HG03159 (cell line): ENCODE measurements around the gene SSR1.
"Not testable (repeated sequence)": the region's sequence is repeated elsewhere in the genome, so short reads cannot be mapped to it uniquely, and the experiment has no call there.

ENCODE experiments used
- ATAC-seq: cut with Tn5 transposase; IDR thresholded peaks from one replicate; pipeline ENCODE4 v1.9.1; 2021; ENCODE audit warnings: mild to moderate bottlenecking, moderate library complexity; ENCODE audit not compliant: unreplicated experiment

Gene SSR1

GRCh38 chr6:7312616-7313504 is at the start of gene SSR1:
Gene SSR1, minus strand, starts transcription at chr6:7313199. Its CDS starts 79 bp downstream, at chr6:7313120.
- peak; percentile 95 for ATAC-seq

GRCh38 chr6:7351916-7352315 is 38.9 kb upstream of the SSR1 start:
- not testable (repeated sequence) for ATAC-seq

DNA sequence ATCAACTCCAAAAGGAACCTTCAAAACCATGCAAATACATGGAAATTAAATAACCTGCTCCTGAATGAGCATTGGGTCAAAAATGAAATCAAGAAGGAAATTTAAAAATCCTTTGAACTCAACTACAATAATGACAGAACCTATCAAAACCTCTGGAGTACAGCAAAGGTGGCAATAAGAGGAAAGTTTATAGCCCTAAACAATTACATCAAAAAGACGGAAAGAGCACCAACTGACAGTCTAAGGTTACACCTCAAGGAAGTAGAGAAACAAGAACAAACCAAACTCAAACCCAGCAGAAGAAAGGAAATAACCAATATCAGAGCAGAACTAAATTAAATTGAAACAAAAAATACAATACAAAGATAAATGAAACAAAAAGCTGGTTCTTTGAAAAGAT is 37.6 kb upstream of the SSR1 start:
- not testable (repeated sequence) for ATAC-seq

- ATAC-seq = not testable (repeated sequence)
Observed at GRCh38 chr6:7347551-7347997, 34.6 kb upstream of the SSR1 start.

GRCh38 chr6:7344773-7345450 is 31.9 kb upstream of the SSR1 start:
- not testable (repeated sequence) for ATAC-seq

- no peak for ATAC-seq
Observed at GRCh38 chr6:7343546-7344475, 30.8 kb upstream of the SSR1 start.

DNA sequence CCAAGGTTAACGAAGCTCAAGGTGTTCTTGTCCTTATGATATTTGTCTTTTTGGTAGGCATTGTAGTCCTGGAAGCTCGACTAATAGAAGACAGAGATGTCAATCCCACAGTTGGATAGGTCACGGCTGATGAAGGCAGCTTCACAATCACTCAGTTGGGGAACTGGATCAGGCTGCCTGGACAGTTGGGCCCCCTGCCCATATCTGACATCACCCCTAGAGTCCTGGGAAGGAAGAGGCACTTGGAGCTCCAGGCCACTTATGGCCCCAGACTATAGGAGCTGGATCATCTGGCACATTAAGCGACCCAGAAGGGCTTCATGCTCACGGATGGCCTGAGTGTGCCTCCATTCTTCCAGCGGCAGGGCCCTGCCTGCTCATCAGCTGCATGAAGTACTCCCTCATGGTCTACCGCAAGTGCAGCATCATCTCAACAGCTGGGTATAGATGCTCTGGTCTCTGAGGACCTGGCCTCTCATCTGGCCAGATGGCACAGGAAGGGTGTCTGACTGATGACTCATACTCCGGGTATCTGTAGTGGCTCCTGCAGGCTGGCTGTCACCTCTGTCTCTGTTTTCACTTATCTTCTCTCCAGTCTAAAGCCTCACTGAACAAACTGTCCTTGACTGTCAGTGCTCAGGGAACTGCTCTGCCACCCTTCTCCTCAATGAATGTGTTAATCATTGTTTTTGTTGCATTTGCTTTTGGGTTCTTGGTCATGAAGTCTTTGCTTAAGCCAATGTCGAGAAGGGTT is 29.2 kb upstream of the SSR1 start:
- ATAC-seq = peak; percentile 65

DNA sequence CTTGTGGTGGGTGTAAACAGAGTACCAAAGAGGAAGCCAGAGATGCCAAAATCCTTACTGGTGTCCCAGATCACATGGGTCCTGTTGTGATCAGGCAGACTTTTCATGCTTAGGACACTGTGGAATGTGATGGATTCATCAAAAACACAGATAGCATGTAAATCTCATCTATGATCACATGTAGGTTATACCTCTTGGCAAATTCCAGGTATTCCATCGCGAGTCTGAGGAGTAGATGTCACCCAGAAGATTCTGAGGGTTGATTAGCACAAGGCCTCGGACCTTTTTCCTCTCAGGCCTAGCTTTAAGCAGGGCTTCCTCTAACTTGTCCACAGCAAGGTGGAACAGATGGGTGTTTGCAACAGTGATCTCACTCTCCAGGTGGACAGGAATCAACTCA is 28.3 kb upstream of the SSR1 start:
- ATAC-seq = no peak

GRCh38 chr6:7339007-7339732 is 26.2 kb upstream of the SSR1 start:
- ATAC-seq = not testable (repeated sequence)

GRCh38 chr6:7338031-7338430 is 25.0 kb upstream of the SSR1 start:
- ATAC-seq = no peak

DNA sequence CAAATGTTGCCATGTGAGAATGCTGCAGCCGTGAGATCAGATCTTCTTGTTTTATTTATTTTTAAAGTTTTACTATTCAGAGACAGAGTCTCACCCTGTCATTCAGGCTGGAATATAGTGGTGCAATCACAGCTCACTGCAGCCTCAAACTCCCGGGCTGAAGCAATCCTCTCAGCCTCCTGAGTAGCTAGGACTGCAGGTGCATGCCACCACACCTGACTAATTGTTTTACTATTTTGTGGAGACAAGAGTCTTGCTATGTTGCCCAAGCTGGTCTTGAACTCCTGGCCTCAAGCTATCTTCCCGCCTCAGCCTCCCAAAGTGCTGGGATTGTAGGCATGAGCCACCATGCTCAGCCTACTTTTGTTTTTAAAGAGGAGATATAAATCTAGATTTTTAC is 22.5 kb upstream of the SSR1 start:
- ATAC-seq = no peak

DNA sequence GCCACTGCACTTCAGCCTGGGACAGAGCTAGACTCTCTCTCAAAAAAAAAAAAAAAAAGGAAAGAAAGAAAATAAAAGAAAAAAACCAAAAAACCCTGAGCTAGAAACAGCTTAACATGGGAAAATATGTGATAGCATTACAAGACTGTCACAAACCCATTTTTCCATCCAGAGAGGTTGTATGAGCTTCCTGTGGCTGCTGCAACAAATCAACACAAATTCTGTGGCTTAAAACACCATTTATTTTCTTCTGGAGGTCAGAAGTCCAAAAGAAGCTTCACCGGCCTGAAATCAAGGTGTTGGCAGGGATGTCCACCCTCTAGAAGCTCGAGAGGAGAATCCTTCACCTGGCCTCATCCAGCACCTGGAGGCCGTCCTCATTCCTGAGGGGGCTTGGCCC is 21.7 kb upstream of the SSR1 start:
- no peak for ATAC-seq

- no peak for ATAC-seq
Observed at GRCh38 chr6:7332090-7332745, 19.2 kb upstream of the SSR1 start.

DNA sequence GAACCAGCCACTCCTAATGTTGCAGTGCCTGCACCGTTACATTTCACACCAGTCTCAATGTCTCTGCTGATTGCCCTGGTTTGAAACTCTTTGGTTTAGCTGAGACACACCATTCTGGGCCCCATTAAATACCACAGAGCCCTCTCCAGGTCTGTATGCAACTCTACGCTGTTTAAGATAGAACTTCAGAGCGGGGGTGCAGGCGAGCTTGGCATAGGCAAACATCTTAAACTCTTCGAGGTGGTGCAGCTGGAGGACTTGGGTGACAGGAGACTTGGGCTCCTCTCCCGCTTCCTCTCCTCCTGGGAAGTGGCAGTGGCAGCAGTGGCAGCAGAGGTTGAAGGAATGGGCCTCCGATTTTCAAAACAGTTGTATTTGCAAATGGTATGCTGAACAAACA is 18.5 kb upstream of the SSR1 start:
- ATAC-seq = no peak

DNA sequence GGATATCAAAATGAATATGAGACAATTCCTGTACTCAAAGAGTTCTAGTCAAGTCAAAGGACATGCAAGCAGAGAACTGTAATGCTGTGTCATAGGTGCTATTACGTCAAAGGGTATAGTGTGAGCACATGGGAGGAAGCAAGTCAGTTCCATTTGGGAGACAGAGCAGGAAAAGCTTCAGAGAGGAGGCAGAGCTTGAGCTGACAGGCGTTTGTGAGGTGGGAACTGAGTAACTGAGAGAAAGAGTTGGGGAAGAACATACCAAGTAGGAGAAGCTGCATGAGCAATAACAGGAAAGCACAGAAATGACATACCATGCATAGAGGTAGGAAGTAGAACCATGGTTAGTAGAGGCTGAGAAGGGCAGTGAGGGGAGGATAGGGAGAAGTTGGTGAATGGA is 15.2 kb upstream of the SSR1 start:
- no peak for ATAC-seq

- ATAC-seq = no peak
Observed at GRCh38 chr6:7325750-7326149, 12.8 kb upstream of the SSR1 start.

GRCh38 chr6:7324520-7324919 is 11.5 kb upstream of the SSR1 start:
- peak; percentile 81 for ATAC-seq

DNA sequence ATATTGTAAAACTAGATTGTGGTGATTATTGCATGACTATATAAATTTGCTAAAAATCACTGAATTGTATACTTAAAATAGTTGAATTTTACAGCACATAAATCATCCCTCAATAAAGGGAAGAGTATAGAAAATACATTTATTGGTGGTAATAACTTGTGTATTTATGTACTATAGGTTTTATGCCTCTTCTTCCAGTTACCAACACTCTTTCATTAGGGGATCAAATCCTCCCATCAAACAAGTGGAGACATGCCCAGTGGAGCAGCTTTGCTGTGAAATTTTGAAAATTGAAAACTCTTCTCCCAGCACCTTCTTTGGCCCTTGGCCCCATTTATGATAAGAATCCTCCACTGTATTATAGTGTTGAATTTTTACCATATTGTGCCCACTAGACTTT is 10.1 kb upstream of the SSR1 start:
- no peak for ATAC-seq

GRCh38 chr6:7321866-7322265 is 8.9 kb upstream of the SSR1 start:
- not testable (repeated sequence) for ATAC-seq
